ENCODE results near the gene ERI3. TPM values are rescaled to one million over a fixed set of nuclear protein-coding genes. Genes with fewer than 3 reads are reported as not detected.

The ERI3 gene
- total and polyA plus RNA-seq, 10 of the 15 experiments (the other 5 are each of a cell fraction or from before 2014, with no cell fraction given) = 20.6 to 90.4 (median 41.2) TPM

DNA sequence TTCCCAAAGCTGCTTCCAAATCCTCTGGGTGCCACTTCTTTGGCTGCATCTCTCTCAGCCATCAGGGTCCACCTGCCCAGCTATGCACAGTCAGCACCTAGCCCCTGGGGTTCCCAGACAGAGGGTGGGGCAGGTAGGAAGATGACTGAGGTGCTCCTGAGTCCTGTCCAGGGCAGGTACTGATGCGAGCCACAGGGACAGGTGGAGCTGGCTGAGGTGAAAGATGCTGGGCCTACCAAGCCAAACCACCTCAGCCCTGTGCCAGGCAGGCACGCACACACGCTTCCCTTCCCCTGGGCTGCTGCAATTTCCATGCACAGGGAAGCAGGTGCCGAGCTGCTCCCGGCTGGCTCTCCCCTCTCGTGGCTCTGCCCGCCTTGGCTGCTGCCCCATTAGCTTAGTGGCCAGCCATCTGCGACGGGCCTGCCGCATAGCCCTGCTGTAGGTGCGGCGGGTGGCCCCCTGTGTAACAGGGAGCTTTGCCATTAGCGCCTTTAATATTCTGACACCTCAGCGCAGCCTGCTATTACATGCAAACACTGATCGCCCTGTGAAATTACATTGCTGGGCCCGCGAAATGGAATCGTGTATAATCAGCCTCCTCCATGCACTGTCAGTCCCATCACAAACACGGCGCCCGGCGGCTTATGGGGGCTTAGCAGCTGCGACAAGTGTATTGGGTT, 102.9 kb downstream of the ERI3 start:
- peaks cover 0 to 2% of the 10 kb centered on the region in 2 experiments; a peak in 2 of 4 replicates for H3K36me3 ChIP-seq (ENCODE audit: control insufficient read depth in 2 of 2, insufficient read depth in 2 of 2, low read length in 1 of 2)
- intact Hi-C loops (cut with micrococcal nuclease; ENCODE audit: unreplicated experiment) = no loop called here
- no peak overlapping the region for H3K27ac ChIP-seq (ENCODE audit: control insufficient read depth, insufficient read depth)
- ATAC-seq (no peak), DNase-seq (ENCODE audit: low read depth, low spot score) (no peak), FAIRE-seq (no peak)
- no peak overlapping the region for H3K4me3 ChIP-seq
- ChIA-PET CTCF (interaction anchor here (0.7 kb wide), 1 partner anchor 16 kb away, joined by 3 read pairs; no protein-coding TSS in a partner anchor), POLR2A (no interaction called here), SMC1A (ENCODE audit: uncharacterized antibody, unreplicated experiment) (no interaction called here), RAD21 (ENCODE audit: unreplicated experiment) (interaction anchor here (0.9 to 1.3 kb wide), 2 partner anchors 64 to 600 kb away, joined by 3 read pairs; no protein-coding TSS in a partner anchor)
- no peak overlapping the region for H2AFZ ChIP-seq (ENCODE audit: control insufficient read depth, low read depth, low read length)
- no peak overlapping the region for H3K9ac ChIP-seq (ENCODE audit: control insufficient read depth, insufficient read depth, low read length)
- BruUV-seq (replicated peaks) = no TSS peak
- no peaks in the 10 kb centered on the region for H4K20me1 ChIP-seq (ENCODE audit: control insufficient read depth, insufficient read depth)
- no peak overlapping the region for H3K4me2 ChIP-seq (ENCODE audit: control insufficient read depth, insufficient read depth)
- no peaks in the 10 kb centered on the region for H3K79me2 ChIP-seq (ENCODE audit: control insufficient read depth, insufficient read depth, low read length)
- in situ Hi-C loops (cut with MboI) = no loop called here
- TF ChIP-seq BMI1 (IDR thresholded peaks at IDR 0.05; ENCODE audit: borderline replicate concordance) (no peak), HDAC6 (IDR thresholded peaks at IDR 0.05; ENCODE audit: unreplicated experiment) (no peak), FOXK2 (IDR thresholded peaks at IDR 0.05) (no peak), STAT1 (conservative IDR thresholded peaks at IDR 0.05) (no peak), ZNF274 (IDR thresholded peaks at IDR 0.05; ENCODE audit: insufficient read depth, insufficient read length) (no peak), ELK1 (IDR thresholded peaks at IDR 0.05; ENCODE audit: low read depth, low read length) (no peak), SRF (IDR thresholded peaks at IDR 0.05; ENCODE audit: low read depth in 2 of 2, low read length in 2 of 2) (no peak), STAT3 (IDR thresholded peaks at IDR 0.05; ENCODE audit: low read depth, low read length) (no peak), JUND (IDR thresholded peaks at IDR 0.05; ENCODE audit: low read depth, low read length) (no peak), SIN3A (IDR thresholded peaks at IDR 0.05; ENCODE audit: low read depth, low read length) (no peak), FOS (IDR thresholded peaks at IDR 0.05; ENCODE audit: borderline replicate concordance, extremely low read depth, insufficient read length) (no peak), YBX1 (IDR thresholded peaks at IDR 0.05) (no peak), FOXM1 (IDR thresholded peaks at IDR 0.05; ENCODE audit: low read depth, low read length) (no peak), POLR2AphosphoS2 (IDR thresholded peaks at IDR 0.05; ENCODE audit: low read depth, low read length) (no peak), HDGF (IDR thresholded peaks at IDR 0.05) (no peak), CHD1 (IDR thresholded peaks at IDR 0.05; ENCODE audit: low read depth, low read length) (no peak), HDAC2 (IDR thresholded peaks at IDR 0.05) (no peak)
- TF ChIP-seq, protein P1, sequence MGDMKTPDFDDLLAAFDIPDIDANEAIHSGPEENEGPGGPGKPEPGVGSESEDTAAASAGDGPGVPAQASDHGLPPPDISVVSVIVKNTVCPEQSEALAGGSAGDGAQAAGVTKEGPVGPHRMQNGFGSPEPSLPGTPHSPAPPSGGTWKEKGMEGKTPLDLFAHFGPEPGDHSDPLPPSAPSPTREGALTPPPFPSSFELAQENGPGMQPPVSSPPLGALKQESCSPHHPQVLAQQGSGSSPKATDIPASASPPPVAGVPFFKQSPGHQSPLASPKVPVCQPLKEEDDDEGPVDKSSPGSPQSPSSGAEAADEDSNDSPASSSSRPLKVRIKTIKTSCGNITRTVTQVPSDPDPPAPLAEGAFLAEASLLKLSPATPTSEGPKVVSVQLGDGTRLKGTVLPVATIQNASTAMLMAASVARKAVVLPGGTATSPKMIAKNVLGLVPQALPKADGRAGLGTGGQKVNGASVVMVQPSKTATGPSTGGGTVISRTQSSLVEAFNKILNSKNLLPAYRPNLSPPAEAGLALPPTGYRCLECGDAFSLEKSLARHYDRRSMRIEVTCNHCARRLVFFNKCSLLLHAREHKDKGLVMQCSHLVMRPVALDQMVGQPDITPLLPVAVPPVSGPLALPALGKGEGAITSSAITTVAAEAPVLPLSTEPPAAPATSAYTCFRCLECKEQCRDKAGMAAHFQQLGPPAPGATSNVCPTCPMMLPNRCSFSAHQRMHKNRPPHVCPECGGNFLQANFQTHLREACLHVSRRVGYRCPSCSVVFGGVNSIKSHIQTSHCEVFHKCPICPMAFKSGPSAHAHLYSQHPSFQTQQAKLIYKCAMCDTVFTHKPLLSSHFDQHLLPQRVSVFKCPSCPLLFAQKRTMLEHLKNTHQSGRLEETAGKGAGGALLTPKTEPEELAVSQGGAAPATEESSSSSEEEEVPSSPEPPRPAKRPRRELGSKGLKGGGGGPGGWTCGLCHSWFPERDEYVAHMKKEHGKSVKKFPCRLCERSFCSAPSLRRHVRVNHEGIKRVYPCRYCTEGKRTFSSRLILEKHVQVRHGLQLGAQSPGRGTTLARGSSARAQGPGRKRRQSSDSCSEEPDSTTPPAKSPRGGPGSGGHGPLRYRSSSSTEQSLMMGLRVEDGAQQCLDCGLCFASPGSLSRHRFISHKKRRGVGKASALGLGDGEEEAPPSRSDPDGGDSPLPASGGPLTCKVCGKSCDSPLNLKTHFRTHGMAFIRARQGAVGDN (IDR thresholded peaks at IDR 0.05) = no peak
- H3K27me3 ChIP-seq (replicated peaks in 1 of 2; ENCODE audit: control insufficient read depth in 2 of 2, insufficient read depth in 2 of 2, low read length in 1 of 2) = no peaks in the 10 kb centered on the region
- WGBS (ENCODE audit: insufficient coverage, insufficient replicate concordance, low lambda C conversion rate, missing lambda C conversion rate) = 99% methylated on average over 21 of the region's 23 CpGs
- no peaks in the 10 kb centered on the region for H3K9me3 ChIP-seq (replicated peaks; ENCODE audit: control insufficient read depth, insufficient read depth, low read length)
- no peaks in the 10 kb centered on the region for H3K4me1 ChIP-seq (ENCODE audit: control insufficient read depth, insufficient read depth, low read length)

Data from GM12878 (cell line).